Measurements from ENCODE around the gene PAEP. TPM values are rescaled to one million over a fixed set of nuclear protein-coding genes. Genes with fewer than 3 reads are reported as not detected.

Gene PAEP
- polyA plus RNA-seq, 3 donors = not detected

- 58 to 62% (median 58%) methylated on average over 10 of the region's 10 CpGs for WGBS, 3 donors
- H3K27ac ChIP-seq (ENCODE audit: low read depth, low read length) = no peak overlapping the region
These were observed 5.0 kb downstream of the PAEP start for GRCh38 chr9:135566552-135566951.

- H3K27ac ChIP-seq (ENCODE audit: low read depth, low read length) = no peak overlapping the region
- 58 to 64% (median 60%) methylated on average over 9 of the region's 9 CpGs for whole genome bisulfite sequencing, 3 donors
These were observed 5.8 kb downstream of the PAEP start for GRCh38 chr9:135567311-135567710.

- no peak overlapping the region for H3K27ac ChIP-seq (ENCODE audit: low read depth, low read length)
- 87 to 92% (median 89%) methylated on average over 6 of the region's 6 CpGs for WGBS, 3 donors
These were observed 6.5 kb downstream of the PAEP start for GRCh38 chr9:135568026-135568425.

GRCh38 chr9:135570456-135570855 is 8.9 kb downstream of the PAEP start:
- 21 to 49% (median 36%) methylated on average over 3 of the region's 3 CpGs for WGBS, 3 donors
- H3K27ac ChIP-seq (ENCODE audit: low read depth, low read length) = no peak overlapping the region

- H3K27ac ChIP-seq (ENCODE audit: low read depth, low read length) = no peak overlapping the region
- WGBS, 3 donors = 89 to 96% (median 92%) methylated on average over 2 of the region's 2 CpGs
These were observed 10.7 kb downstream of the PAEP start for GRCh38 chr9:135572233-135572632.

GRCh38 chr9:135573124-135573523 is 11.6 kb downstream of the PAEP start:
- WGBS, 3 donors = 74 to 88% (median 83%) methylated on average over 1 of the region's 1 CpG
- H3K27ac ChIP-seq (ENCODE audit: low read depth, low read length) = no peak overlapping the region

GRCh38 chr9:135574331-135574730 is 12.8 kb downstream of the PAEP start:
- WGBS, 3 donors = 72 to 77% (median 73%) methylated on average over 14 of the region's 14 CpGs

GRCh38 chr9:135574943-135575342 is 13.4 kb downstream of the PAEP start:
- WGBS, 3 donors = 84 to 93% (median 90%) methylated on average over 15 of the region's 15 CpGs

More at GRCh38 chr9:135574331-135574730, 12.8 kb downstream of the PAEP start:
- H3K27ac ChIP-seq (ENCODE audit: low read depth, low read length) = no peak overlapping the region

GRCh38 chr9:135575995-135576631 is 14.6 kb downstream of the PAEP start:
- H3K27ac ChIP-seq (ENCODE audit: low read depth, low read length) = no peak overlapping the region
- WGBS, 3 donors = 56 to 84% (median 83%) methylated on average over 20 to 22 of the region's 22 CpGs

More at GRCh38 chr9:135574943-135575342, 13.4 kb downstream of the PAEP start:
- H3K27ac ChIP-seq (ENCODE audit: low read depth, low read length) = no peak overlapping the region

- WGBS, 3 donors = 81 to 87% (median 84%) methylated on average over 10 of the region's 10 CpGs
- no peak overlapping the region for H3K27ac ChIP-seq (ENCODE audit: low read depth, low read length)
These were observed 15.7 kb downstream of the PAEP start for GRCh38 chr9:135577256-135577655.

- 35 to 60% (median 38%) methylated on average over 2 of the region's 2 CpGs for WGBS, 3 donors
- H3K27ac ChIP-seq (ENCODE audit: low read depth, low read length) = no peak overlapping the region
These were observed 17.8 kb downstream of the PAEP start for GRCh38 chr9:135579356-135579755.

GRCh38 chr9:135579889-135580660 is 18.5 kb downstream of the PAEP start:
- H3K27ac ChIP-seq (ENCODE audit: low read depth, low read length) = no peak overlapping the region
- WGBS, 3 donors = 57 to 75% (median 68%) methylated on average over 10 of the region's 10 CpGs

GRCh38 chr9:135580664-135581380 is 19.3 kb downstream of the PAEP start:
- H3K27ac ChIP-seq (ENCODE audit: low read depth, low read length) = no peak overlapping the region
- 74 to 94% (median 86%) methylated on average over 11 of the region's 11 CpGs for WGBS, 3 donors

GRCh38 chr9:135581636-135582426 is 20.3 kb downstream of the PAEP start:
- no peak overlapping the region for H3K27ac ChIP-seq (ENCODE audit: low read depth, low read length)
- WGBS, 3 donors = 81 to 88% (median 85%) methylated on average over 18 of the region's 18 CpGs

GRCh38 chr9:135582541-135582940 is 21.0 kb downstream of the PAEP start:
- H3K27ac ChIP-seq (ENCODE audit: low read depth, low read length) = no peak overlapping the region
- 83 to 93% (median 88%) methylated on average over 14 of the region's 14 CpGs for WGBS, 3 donors

- H3K27ac ChIP-seq (ENCODE audit: low read depth, low read length) = no peak overlapping the region
- WGBS, 3 donors = 64 to 78% (median 78%) methylated on average over 19 of the region's 19 CpGs
These were observed 21.6 kb downstream of the PAEP start for GRCh38 chr9:135582966-135583687.

GRCh38 chr9:135583688-135584011 is 22.1 kb downstream of the PAEP start:
- WGBS, 3 donors = 79 to 92% (median 90%) methylated on average over 14 to 16 of the region's 16 CpGs
- no peak overlapping the region for H3K27ac ChIP-seq (ENCODE audit: low read depth, low read length)

- H3K27ac ChIP-seq (ENCODE audit: low read depth, low read length) = no peak overlapping the region
- WGBS, 3 donors = 40 to 45% (median 42%) methylated on average over 5 of the region's 5 CpGs
These were observed 22.8 kb downstream of the PAEP start for GRCh38 chr9:135584371-135584770.
